GM18909 (cell line): ENCODE data around the gene ARHGEF4.
"Not testable (repeated sequence)": the region's sequence is repeated elsewhere in the genome, so short reads cannot be mapped to it uniquely, and the experiment has no call there.

Source experiments
- ATAC-seq: cut with Tn5 transposase; IDR thresholded peaks from one replicate; pipeline ENCODE4 v1.9.1; 2021; ENCODE audit warnings: mild to moderate bottlenecking; ENCODE audit not compliant: unreplicated experiment, poor library complexity

The ARHGEF4 gene

GRCh38 chr2:130963849-130964793 lies 127.4 kb downstream of the ARHGEF4 start:
- ATAC-seq, result no peak

GRCh38 chr2:130964931-130965330 lies 128.2 kb downstream of the ARHGEF4 start:
- ATAC-seq, result no peak

GRCh38 chr2:130966149-130966774 lies 129.5 kb downstream of the ARHGEF4 start:
- ATAC-seq, result no peak

- ATAC-seq, result no peak
These were observed 130.2 kb downstream of the ARHGEF4 start for GRCh38 chr2:130966775-130967490.

- peak; percentile 93 for ATAC-seq
These were observed 135.7 kb downstream of the ARHGEF4 start for GRCh38 chr2:130972410-130972809.

- no peak for ATAC-seq
These were observed 139.0 kb downstream of the ARHGEF4 start for GRCh38 chr2:130975729-130976128.

- no peak for ATAC-seq
These were observed 140.0 kb downstream of the ARHGEF4 start for GRCh38 chr2:130976591-130977237.

- ATAC-seq, result no peak
These were observed 140.8 kb downstream of the ARHGEF4 start for GRCh38 chr2:130977461-130978050.

- ATAC-seq, result no peak
These were observed 145.0 kb downstream of the ARHGEF4 start for GRCh38 chr2:130981667-130982066.

- no peak for ATAC-seq
These were observed 148.6 kb downstream of the ARHGEF4 start for GRCh38 chr2:130985206-130985780.

- ATAC-seq, result no peak
These were observed 149.3 kb downstream of the ARHGEF4 start for GRCh38 chr2:130985831-130986649.

- no peak for ATAC-seq
These were observed 150.3 kb downstream of the ARHGEF4 start for GRCh38 chr2:130986890-130987493.

- ATAC-seq, result no peak
These were observed 151.1 kb downstream of the ARHGEF4 start for GRCh38 chr2:130987519-130988425.

GRCh38 chr2:130991446-130991845 lies 154.7 kb downstream of the ARHGEF4 start:
- ATAC-seq, result not testable (repeated sequence)

- ATAC-seq, result not testable (repeated sequence)
These were observed 155.3 kb downstream of the ARHGEF4 start for GRCh38 chr2:130992003-130992402.

- no peak for ATAC-seq
These were observed 160.0 kb downstream of the ARHGEF4 start for GRCh38 chr2:130996691-130997090.

GRCh38 chr2:130997198-130997597 lies 160.5 kb downstream of the ARHGEF4 start:
- ATAC-seq, result no peak
